ENCODE results near the gene TESPA1.

GRCh38 chr12:55017416-55017925 is 32.9 kb upstream of the TESPA1 start:
- TF ChIP-seq CTCF (conservative IDR thresholded peaks at IDR 0.05; ENCODE audit: low read depth, low read length) (no peak), EZH2 (IDR thresholded peaks at IDR 0.05; ENCODE audit: low read length, unreplicated experiment) (no peak)
